OCI-LY7 (cell line): ENCODE results near the gene ZNRD2. TPM values are rescaled to one million over a fixed set of nuclear protein-coding genes. Genes with fewer than 3 reads are reported as not detected.

ENCODE experiments used
- BruUV-seq: library from RNA; stranded (reverse); fragments of 400-500 nt; replicated peaks from 2 replicates; lab custom pipeline; 2021; lab: Mats Ljungman, UMichigan
- CTCF ChIA-PET: fragments of 300-600 bp; sonication (Branson Sonifier 250); formaldehyde crosslinking; loops from one replicate; lab custom pipeline; 2022; ENCODE audit warnings: antibody characterized with exemption; ENCODE audit not compliant: unreplicated experiment; lab: Charles Lee
- POLR2A ChIA-PET: fragments of 300-600 bp; sonication (Branson Sonifier 250); formaldehyde crosslinking; loops from one replicate; lab custom pipeline; 2022; ENCODE audit warnings: antibody characterized with exemption; lab: Charles Lee
- DNase-seq: peaks from one replicate; pipeline ENCODE4 v3.0.0-alpha.2; 2015; ENCODE audit warnings: low spot score
- H2AFZ ChIP-seq: fragments of 200-600 bp; sonication (generic), shearing (Covaris generic); 2 replicates; pipeline ENCODE4 v1.6.1; 2014; ENCODE audit warnings: mild to moderate bottlenecking, antibody characterized with exemption, low read length, moderate library complexity
- H3K27ac ChIP-seq: fragments of 200-600 bp; sonication (generic); 2 replicates; pipeline ENCODE4 v1.5.1; 2014; ENCODE audit warnings: mixed run types, low read depth, mild to moderate bottlenecking, moderate library complexity, low read length, inconsistent platforms; ENCODE audit not compliant: poor library complexity, severe bottlenecking
- H3K36me3 ChIP-seq: fragments of 200-600 bp; sonication (generic); 2 replicates; pipeline ENCODE4 v1.6.1; 2014; ENCODE audit warnings: mild to moderate bottlenecking, antibody characterized with exemption, low read length, moderate library complexity, mixed read lengths; ENCODE audit not compliant: insufficient read depth
- H3K4me1 ChIP-seq: fragments of 200-600 bp; sonication (generic); 2 replicates; pipeline ENCODE4 v1.5.1; 2014; ENCODE audit warnings: mild to moderate bottlenecking, low read length; ENCODE audit not compliant: insufficient read depth, poor library complexity, severe bottlenecking
- H3K4me2 ChIP-seq: fragments of 200-600 bp; sonication (generic); 2 replicates; pipeline ENCODE4 v1.6.1; 2014; ENCODE audit warnings: mild to moderate bottlenecking, low read length
- H3K4me3 ChIP-seq: fragments of 200-600 bp; sonication (generic); 2 replicates; pipeline ENCODE4 v1.5.1; 2014; ENCODE audit warnings: mild to moderate bottlenecking, low read depth, low read length; ENCODE audit not compliant: poor library complexity, severe bottlenecking
- H3K79me2 ChIP-seq: fragments of 200-600 bp; sonication (generic); 2 replicates; pipeline ENCODE4 v1.6.1; 2016; ENCODE audit warnings: low read depth, mild to moderate bottlenecking, low read length, moderate library complexity, mixed read lengths; ENCODE audit not compliant: insufficient read depth
- H3K9me2 ChIP-seq: fragments of 200-600 bp; sonication (generic); 2 replicates; pipeline ENCODE4 v1.6.1; 2016; ENCODE audit warnings: mild to moderate bottlenecking, low read length, mixed read lengths; ENCODE audit not compliant: insufficient read depth
- H3K9me3 ChIP-seq: fragments of 200-600 bp; sonication (generic); 2 replicates; pipeline ENCODE4 v1.6.1; 2014; ENCODE audit warnings: mild to moderate bottlenecking, mixed run types, low read length, mixed read lengths
- H4K20me1 ChIP-seq: fragments of 200-600 bp; sonication (generic); 2 replicates; pipeline ENCODE4 v1.6.1; 2014; ENCODE audit warnings: mild to moderate bottlenecking, antibody characterized with exemption, low read length, moderate library complexity, mixed read lengths; ENCODE audit not compliant: insufficient read depth
- CTCF ChIP-seq: fragments of 200-600 bp; sonication (generic); conservative IDR thresholded peaks from 2 replicates; pipeline ENCODE4 v1.5.1; 2014; ENCODE audit warnings: mild to moderate bottlenecking, antibody characterized with exemption, low read length, moderate library complexity, mixed read lengths
- EZH2phosphoT487 ChIP-seq: fragments of 200-600 bp; sonication (generic); IDR thresholded peaks from 2 replicates; pipeline ENCODE4 v1.6.1; 2018; ENCODE audit warnings: low read depth, borderline replicate concordance, mild to moderate bottlenecking, mixed run types, antibody characterized with exemption, low read length, moderate library complexity, mixed read lengths
- intact Hi-C: fragments of 100-400 bp; cut with micrococcal nuclease; formaldehyde crosslinking; loops from one replicate; pipeline ENCODE4 v1.10.0; 2022; ENCODE audit not compliant: unreplicated experiment
- total RNA-seq, 2 experiments: library from RNA; depleted of rRNA in 1 of 2; stranded (reverse); fragments of >200 nt in 1 of 2; shearing (Covaris generic) in 1 of 2; gene quantifications; 2 replicates each; pipeline ENCODE4 v1.2.3, GENCODE V29; 2014 to 2022

Gene ZNRD2
- total RNA-seq, 2 experiments from 2014 or later = 43.4 to 60.4 TPM

- ChIA-PET CTCF (no interaction called here), POLR2A (interaction anchor here (0.6 to 1.1 kb wide), 2 partner anchors 11 to 12 kb away, joined by 3 read pairs; no protein-coding TSS in a partner anchor)
- Histone ChIP-seq H3K9me2 (no peaks in the 10 kb centered on the region), H2AFZ (no peak overlapping the region), H3K27ac (no peak overlapping the region), H3K4me3 (no peak overlapping the region), H4K20me1 (no peaks in the 10 kb centered on the region), H3K4me1 (peaks cover 13% of the 10 kb centered on the region), H3K79me2 (no peaks in the 10 kb centered on the region), H3K4me2 (no peak overlapping the region), H3K9me3 (no peaks in the 10 kb centered on the region), H3K36me3 (peaks cover 36% of the 10 kb centered on the region)
- BruUV-seq = no TSS peak
- TF ChIP-seq EZH2phosphoT487 (no peak), CTCF (no peak)
- DNase-seq = no peak
- intact Hi-C loops = no loop called here
Observed at GRCh38 chr11:65599216-65599954, 29.1 kb downstream of the ZNRD2 start.

DNA sequence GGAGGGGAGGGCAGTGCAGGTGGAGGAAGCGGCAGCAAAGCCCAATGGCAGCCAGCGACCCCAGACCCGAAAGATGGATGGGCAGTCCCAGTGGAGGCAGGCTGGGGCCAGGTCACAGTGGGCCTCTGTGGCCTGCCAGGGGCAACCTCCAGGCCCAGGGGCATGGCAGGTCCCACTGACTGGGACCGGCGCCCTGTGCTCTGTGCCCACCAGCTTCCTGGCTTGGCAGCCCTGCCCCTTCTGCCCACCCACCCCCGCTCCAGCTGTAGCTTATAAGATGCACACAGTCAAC, 29.6 kb downstream of the ZNRD2 start:
- Histone ChIP-seq H3K79me2 (no peaks in the 10 kb centered on the region), H3K36me3 (peaks cover 40% of the 10 kb centered on the region), H3K27ac (no peak overlapping the region), H4K20me1 (no peaks in the 10 kb centered on the region), H3K4me1 (peaks cover 13% of the 10 kb centered on the region), H3K9me2 (no peaks in the 10 kb centered on the region), H3K4me3 (no peak overlapping the region), H3K4me2 (no peak overlapping the region), H3K9me3 (no peaks in the 10 kb centered on the region), H2AFZ (no peak overlapping the region)
- no peak for DNase-seq
- BruUV-seq = no TSS peak
- intact Hi-C loops = no loop called here
- ChIA-PET POLR2A (interaction anchor here (0.6 to 1.1 kb wide), 2 partner anchors 10 to 12 kb away, joined by 3 read pairs; no protein-coding TSS in a partner anchor), CTCF (no interaction called here)
- no peak for TF ChIP-seq CTCF

DNA sequence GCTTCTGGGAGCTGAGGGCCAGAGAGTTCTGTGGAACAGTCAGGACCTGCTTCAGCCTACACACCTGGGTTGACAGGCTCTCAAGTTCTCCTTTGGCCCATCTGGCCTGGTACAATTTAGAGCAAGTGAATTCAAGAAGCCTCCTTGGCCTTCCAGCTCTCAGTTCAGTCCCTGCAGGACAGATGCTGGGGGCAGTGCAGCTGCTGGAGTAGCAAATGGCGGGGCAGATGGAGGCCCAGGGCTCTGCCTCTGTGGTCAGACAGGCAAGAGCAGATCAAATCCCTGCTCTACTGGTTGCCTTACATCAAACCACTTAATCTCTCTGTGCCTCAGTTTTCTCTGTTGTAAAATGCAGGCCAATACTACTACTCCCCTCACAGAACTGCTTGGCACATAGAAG, 34.0 kb downstream of the ZNRD2 start:
- no peak for DNase-seq
- no peak overlapping the region for H3K4me3 ChIP-seq
- no peaks in the 10 kb centered on the region for H3K79me2 ChIP-seq
- no peak for TF ChIP-seq EZH2phosphoT487
- BruUV-seq = no TSS peak
- no peak overlapping the region for H2AFZ ChIP-seq
- no peaks in the 10 kb centered on the region for H3K9me3 ChIP-seq
- H3K9me2 ChIP-seq = no peaks in the 10 kb centered on the region
- peaks cover 13% of the 10 kb centered on the region for H3K4me1 ChIP-seq
- no peaks in the 10 kb centered on the region for H4K20me1 ChIP-seq
- H3K27ac ChIP-seq = no peak overlapping the region
- intact Hi-C loops = no loop called here
- CTCF ChIA-PET = interaction anchor here (0.6 kb wide), 1 partner anchor 52 kb away, joined by 3 read pairs; no protein-coding TSS in a partner anchor
- H3K36me3 ChIP-seq = peaks cover 55% of the 10 kb centered on the region
- POLR2A ChIA-PET = interaction anchor here (0.6 to 2.9 kb wide), 3 partner anchors 11 to 192 kb away, joined by 3 to 13 read pairs (median 6); partner anchors contain the start of gene PCNX3
- no peak overlapping the region for H3K4me2 ChIP-seq
